Activated CD8-positive, alpha-beta memory T cell treated with anti-CD3 and anti-CD28 coated beads, Interleukin-2, amount 50 U/mL, for 24 hours (primary cell): Measurements from ENCODE around the gene XPC.
A peak's percentile ranks its signal among the peaks of the same experiment; 100 is the strongest.
"Not testable (repeated sequence)": the region's sequence is repeated elsewhere in the genome, so short reads cannot be mapped to it uniquely, and the experiment has no call there.

Source experiments
- DNase-seq: peaks from one replicate; pipeline ENCODE4 v3.0.0-alpha.2; 2020; ENCODE audit errors: extremely low read depth

The XPC gene

DNA sequence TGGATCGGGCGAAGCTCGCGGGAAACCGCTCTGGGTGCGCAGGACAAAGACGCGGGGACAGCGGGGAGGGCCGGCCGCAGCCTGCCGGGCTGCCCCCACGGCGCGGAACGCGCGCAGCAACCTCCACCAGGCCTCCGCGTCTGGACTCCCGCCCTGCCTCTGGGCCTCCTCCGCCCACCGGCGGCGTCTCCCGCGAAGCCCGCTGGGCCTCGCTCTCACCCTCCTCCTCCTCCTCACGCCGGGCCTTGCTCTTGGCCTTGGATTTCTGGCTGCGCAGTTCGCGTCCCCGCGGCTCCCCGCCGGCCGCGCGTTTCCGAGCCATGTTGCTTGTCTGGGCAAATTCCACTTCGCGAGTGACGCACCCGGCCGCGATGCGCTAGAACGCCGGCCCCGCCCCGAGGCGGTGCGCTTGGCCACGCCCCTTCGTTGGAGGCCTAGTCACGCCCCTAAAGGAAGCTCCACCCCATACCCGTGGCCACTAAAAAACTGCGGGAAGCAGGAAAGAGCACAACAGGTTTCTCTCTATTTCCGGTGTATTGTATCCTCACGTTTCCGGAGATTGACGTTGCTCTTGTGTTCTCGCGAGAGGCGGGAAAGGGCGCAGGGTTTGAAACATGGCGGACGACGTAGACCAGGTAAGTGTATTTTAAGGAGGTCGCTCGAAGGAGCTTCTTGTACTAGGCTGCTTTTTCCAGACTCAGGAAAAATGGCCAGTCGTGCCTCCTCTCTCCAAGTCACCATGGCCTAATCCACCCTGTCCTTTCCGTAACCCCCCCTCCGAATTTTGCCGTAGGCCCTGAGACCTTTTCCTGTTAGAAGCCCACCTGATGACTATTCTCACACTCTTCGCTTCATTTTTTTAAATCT is at the start of gene XPC, which contains the start of gene LSM3:
TSS of gene XPC (minus strand) at position 355 of the 867 bp plus-strand sequence. CDS start at position 322, 33 bp downstream.
TSS of gene LSM3 (plus strand) at position 571 of the 867 bp plus-strand sequence. CDS start at position 615, 44 bp downstream.
- peak; percentile 94 for DNase-seq

DNA sequence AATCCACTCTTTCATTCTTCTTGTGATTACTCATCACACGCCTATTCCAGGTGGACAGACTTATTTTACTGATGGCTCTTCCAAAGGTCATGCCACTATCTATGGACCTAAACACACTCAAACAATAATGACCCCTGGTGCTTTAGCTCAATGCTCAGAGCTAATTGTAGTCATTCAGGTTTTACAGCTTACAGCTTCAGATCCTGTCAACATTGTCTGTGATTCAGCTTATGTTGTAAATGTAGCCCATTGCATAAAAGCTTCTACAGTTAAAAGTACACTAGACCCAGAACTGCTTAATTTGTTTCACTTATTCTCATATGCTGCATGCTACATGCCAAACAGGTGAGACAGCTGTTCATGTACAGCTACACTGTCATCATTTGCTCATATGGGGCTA is 49.5 kb upstream of the XPC start:
- no peak for DNase-seq

DNA sequence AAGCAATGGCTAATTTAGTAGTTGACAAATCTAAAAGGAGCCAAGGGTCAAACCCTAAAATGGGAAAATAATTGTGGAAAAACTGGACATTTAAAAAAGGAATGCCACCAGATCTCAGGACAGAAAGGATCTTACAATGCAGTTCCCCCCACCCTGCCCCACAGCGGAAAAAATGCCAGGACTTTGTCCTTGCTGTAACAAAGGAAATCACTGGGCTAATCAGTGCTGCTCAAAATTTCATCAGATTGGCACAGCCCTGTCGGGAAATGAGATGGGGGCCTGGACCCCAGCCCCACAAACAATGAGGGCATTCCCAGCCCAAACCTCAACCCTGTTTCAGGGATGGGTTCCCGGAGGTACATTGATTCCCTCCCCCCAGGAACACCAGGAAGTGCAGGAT is 48.0 kb upstream of the XPC start:
- not testable (repeated sequence) for DNase-seq

DNA sequence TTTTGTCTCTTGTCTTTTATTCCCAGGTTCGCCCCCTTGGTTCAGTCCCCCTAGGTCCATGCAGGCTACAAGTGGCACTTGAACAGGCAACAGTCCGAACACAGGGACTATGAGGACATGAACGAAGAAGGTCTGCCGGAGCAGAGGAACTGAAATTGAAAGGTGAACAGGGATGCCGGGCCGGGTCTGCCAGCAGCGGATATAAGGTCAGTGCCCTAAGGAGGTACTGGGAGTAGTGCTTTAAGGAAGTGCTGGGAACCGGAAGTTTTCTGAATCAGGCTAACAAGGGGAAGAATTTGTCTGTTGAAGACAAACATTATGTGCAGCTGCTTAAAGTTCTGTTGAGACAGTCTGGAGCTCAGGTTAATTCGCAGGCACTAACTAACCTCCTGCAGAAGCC is 47.0 kb upstream of the XPC start:
- DNase-seq = no peak

DNA sequence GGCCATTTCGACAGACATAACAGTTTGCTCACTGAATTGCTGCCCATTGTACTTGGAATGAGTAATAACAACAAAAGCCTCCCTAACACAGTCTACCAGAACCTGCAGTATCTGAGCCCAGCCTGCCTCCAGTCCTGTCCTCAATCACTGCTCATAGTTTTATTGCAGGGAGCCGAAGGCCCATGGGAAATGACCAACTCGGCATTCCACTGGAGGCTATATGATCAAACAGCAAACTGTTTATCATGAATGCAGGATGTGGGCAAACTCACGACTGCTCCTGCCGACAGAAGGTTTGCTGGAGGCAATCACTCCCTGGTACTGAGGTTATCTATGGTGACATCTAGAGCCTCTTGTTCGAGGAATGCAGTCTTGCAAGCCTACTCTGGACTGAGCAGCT is 46.5 kb upstream of the XPC start:
- no peak for DNase-seq

DNA sequence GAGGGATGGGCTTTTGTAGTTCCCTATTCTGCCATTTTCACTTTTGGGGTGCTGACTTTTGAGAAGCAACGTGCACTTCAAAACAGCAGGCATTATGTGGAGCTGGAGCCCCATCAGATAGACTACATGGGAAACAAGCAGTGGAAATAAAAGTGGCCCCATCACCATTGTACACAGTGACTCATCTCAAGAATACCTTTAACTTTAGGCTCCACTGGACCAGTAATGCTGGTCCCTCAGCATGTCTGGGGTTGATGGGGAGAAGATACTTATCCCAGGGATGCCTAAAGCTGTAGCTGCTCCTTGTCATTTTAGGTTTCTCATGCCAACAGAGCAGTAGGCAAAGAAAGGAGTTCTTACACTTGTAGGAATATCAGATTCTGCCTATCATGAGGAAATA is 45.2 kb upstream of the XPC start:
- DNase-seq = no peak

DNA sequence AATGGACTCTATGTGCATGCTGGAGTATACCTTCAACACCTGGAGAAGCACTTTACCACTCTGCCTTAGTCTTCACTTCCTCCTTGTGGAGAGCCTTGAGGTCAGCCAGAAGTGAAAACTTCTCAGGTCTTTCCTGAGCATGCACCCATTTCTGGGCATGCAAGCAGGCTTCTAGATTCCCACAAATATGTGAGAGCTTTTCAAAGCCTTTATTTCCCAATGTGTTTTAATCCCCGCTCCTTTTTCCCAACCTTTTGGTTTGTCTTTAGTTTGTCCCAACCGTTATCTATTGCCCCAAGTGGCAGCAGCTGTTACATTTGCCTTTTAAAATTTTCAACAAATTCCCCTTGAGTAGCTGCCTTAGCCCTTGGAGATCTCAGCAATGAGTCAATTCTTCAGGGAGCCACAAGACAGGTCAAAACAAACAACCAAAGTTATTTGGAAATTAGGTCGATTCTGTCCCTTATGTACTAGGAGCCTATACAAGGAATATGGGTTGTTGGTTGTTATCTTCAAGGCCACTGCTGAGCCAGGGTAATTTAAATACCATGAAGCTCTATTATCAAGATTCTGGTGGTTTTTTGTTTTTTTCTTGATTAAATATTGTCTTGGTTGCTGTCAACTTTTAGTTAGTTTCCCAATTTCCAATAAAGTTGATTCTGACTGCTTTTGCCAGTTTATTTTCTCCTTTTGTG is 44.6 kb upstream of the XPC start:
- DNase-seq = no peak

DNA sequence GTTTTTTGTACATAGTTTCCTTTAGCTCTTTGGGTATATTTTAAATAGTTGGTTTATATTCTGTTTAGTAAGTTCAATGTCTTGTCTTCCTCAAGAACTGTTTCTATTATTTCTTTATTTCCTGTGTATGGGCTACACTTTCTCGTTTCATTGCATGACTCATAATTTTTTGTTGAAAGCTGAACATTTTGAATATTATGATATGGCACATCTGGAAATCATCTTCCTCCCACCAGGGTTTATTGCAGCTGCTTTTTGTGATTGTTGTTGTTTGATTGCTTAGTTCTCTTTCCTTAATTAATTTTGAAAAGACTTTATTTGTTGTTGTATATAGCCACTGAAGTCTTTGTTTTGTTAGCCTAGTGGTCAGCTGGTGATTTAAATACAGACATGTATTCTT is 44.1 kb upstream of the XPC start:
- DNase-seq = no peak

DNA sequence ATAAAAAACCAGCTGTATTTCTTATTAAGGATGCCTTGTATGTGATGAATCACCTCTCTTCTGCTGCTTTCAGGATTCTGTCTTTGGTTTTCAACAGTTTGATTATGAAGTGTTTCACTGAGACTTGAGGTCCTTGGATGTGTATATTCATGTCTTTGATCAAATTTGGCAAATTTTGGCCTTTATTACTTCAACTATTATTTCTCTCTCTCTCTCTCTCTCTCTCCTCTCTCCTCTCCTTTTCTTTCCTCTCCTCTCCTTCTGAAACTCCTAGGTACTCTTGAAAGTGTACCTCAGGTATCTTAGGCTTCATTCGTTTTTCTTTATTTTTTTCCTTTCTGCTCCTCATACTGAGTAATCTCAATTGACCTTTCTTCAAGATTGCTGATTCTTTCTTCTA is 43.5 kb upstream of the XPC start:
- DNase-seq = no peak

DNA sequence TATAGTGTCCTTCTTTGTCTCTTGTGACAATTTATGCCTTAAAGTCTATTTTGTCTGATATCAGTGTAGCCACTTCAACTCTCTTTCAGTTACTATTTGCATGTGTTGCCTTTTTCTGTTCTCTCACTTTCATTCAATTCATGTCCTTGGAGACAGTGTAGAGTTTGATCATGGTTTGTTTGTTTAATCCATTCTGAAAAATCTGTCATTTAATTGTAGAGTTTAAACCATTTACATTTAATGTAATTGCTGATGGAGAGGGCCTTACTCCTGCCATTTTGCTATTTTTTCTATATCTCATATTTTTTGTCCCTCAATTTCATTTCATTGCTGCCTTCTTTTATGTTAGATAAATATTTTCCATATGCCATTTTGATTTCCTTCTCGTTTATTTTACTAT is 42.5 kb upstream of the XPC start:
- DNase-seq = no peak

DNA sequence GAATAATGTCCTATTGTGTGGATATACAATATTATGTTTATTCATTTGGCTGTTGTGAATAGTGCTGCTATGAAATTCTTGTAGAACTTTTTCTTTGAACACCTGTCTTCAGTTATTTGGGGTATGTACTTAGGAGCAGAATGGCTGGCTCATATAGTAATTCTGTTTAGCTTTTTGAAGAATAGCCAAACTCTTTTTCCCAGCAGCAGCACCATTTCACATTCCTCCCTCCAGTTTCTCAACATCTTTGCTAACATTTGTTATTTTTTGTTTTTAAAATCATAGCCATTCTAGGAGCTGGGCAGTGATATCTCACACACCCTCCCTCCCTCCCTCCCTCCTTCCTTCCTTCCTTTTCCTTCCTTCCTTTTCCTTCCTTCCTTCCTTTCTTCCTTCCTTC is 40.0 kb upstream of the XPC start:
- no peak for DNase-seq

DNA sequence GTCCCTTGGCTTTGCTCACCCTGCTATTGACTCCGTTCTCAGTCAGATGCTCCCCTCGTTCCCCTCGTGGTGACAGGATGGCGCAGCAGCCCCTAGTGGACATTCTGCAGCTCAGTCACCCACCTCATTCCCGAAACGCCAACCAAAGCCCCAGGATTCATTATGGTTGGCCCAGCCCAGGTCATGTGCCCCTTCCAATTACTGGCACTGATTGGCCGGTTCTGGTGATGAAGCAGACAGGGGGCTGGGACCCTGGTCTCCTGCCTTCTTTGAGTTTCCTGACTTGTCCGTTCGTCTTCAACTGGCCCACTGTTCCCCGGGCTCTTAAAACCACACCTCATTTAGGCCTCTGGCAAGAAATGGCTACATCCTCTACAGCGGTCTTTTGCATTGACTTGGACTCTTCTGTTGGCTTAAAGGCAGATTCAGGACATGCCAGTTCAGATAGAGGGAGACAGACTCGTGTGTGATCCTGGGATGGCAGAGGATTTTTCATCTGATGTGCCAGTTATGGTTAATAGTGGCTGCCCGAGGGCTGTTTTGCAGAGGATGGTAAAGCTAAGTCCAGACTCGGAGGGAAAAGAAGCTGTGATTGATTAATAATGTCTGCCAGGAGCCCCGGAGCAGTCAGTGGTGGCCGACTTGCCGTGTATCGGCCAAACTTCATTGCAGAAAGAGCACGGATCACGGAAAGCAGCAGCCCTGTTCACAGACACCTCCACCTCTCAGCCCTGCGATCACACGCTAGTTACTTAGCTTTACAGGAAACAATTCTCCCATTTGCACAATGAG is 38.1 kb upstream of the XPC start:
- no peak for DNase-seq

DNA sequence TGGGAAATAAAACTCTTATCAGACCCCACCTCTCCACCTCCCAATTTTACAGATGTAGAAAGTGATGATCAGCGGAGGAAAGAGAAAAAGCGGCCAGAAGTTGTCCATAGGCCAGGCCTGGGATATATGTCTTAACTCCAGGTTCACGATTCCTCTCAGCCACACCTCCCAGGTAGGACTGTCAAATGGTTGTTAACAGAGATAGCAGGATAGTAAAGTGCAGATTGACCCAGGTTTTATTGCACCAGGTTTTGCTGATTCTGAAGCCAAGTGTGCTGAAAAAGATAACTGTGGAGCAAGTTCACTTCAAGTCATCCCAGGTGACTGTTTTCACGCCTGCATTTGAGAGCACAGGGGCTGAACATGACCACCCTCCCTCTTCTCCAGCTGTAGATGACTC is 36.4 kb upstream of the XPC start:
- no peak for DNase-seq

DNA sequence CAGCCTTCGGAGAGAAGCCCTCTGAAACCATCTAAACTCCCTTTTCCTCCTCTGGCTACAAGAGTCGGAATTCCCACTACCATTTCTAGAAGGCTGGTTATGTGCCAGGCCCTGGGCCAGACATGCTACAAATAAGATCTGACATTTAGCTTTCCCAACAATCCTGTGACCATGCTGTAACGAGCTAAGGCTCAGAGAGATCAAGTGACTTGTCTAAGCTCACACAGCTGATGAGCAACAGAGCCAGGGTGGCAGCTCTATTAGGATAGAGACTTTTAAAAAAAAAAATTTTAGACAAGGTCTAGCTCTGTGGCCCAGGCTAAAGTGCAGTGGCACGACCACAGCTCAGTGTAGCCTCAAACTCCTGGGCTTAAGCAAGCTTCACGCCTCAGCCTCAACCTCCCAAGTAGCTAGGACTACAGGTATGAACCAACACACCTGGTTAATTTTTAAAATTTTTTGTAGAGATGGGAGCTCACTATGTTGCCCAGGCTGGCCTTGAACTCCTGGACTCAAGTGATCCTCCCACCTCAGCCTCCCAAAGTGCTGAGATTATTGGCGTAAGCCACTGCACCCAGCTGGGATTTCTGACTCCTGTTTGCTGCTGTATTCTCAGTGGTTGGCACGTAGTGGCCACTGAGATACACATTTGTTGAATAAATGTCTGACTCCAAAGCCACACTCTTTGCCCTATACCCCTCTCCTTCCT is 34.8 kb upstream of the XPC start:
- DNase-seq = no peak

DNA sequence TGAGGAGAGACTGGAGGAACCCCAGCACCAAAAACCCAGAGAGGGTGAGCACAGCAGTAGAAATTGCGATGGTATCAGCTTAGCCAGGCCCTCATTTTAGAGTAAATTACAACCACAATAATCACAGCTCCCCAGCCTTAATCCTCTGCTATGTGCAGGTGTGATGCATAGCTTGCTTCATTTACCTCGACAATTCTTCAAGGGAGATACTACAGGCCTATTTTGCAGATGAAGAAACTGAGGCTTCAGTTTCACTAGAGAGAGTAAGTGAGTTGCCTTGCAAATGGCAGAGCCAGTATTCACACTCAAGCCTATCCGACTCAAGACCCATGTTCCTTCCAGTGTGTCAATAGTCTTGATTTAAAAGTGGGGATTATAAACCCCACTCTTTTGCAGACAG is 33.6 kb upstream of the XPC start:
- no peak for DNase-seq

DNA sequence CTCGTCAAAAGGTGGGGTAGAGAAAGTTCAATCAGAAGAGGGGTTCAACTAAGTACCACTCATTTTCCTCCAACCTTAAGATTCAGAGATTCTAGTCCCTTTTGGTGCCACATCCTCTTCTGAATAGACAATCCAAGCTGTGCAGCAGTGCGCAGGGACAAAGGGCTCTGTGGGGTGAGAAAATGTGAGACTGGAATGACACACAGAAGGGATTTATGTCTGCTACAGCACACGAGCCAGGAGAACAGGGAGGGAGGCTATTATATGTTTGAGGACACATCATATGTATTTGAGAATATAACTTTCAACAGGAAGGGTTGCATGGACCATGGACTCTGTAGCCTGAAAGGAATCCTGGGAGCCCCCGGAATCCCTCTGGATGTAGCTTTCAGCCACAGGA is 33.2 kb upstream of the XPC start:
- DNase-seq = no peak

DNA sequence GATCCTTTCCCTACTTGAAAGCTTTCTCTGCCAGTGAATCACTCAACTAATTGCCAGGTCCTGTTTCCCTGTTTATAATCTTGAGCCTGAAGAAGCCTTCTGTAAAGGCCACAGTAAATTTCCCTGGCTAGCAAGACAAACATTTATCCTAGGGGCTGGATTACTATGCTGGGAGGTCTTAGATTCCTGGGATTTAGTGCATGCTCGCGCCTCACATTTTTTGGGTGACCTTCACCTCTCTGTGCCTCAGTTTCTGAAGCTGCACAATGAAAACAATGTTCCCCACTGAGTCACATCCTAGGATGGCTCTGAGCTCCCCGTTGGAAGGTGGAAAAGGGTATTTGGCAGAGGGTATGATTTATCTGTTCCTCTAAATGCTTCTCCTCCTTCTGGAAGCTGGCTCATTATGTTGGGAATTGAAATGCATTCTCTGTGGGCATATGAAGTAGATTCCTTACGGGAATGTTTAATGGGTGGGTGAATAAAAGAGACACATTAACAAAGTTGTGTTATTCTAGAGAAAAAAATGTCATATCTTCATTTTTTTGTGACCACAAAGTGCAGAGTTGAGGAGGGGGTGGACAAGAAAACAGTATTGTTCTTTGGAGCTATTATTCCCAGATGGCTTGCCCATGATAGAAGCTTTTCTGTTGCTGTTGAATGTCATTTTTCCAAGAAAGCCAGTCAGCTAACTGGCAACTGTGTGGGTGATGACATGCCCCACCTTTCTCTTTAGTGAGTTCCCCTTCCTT is 32.6 kb upstream of the XPC start:
- no peak for DNase-seq

DNA sequence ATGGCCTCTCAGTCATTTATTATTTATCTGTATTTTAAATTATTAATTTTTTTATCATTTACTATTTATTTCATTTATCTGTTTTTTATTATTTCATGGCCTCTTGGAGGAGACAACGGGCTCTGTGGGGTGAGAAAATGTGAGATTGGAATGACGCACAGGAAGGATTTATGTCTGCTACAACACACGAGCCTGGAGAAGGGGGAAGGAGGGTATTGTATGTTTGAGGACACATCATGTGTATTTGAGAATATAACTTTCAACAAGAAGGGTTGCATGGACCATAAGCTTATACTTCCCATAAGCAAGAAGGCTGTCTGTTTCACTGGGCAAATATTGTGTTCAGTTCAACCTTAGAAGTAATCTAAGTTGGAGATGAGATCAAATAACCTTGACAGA is 31.9 kb upstream of the XPC start:
- no peak for DNase-seq

DNA sequence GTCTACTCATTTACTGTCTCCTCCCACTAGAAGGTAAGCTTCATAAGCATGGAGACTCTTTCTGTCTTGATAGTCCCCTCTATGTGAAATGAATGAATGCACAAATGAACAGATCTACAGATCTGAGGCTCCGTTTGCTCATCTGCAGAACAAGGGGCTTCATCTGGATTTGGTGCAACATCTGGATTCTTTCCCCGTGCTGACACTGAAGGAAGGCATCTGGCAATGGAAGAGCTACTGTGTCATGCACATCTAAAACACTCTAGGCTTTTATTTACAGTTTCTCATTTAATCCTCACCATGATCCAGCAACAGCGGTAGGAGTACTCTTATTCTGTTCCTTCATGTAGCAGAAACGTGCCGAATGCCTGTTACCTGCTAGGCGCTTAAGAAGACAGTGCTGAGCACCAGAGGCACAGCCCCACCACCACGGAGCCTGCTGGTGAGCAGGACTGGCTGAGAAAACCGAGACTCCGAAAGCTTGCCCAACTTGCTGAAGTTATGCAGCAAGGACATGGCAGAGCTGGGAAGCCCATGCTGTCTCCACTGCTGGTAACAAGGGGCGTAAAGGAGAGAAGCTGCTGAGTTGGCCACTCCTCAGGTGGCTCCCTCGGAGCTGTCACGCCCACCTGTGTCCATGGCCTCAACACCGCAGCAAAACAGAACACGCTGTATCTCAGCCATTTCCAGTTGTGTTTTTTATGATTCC is 31.3 kb upstream of the XPC start:
- no peak for DNase-seq

DNA sequence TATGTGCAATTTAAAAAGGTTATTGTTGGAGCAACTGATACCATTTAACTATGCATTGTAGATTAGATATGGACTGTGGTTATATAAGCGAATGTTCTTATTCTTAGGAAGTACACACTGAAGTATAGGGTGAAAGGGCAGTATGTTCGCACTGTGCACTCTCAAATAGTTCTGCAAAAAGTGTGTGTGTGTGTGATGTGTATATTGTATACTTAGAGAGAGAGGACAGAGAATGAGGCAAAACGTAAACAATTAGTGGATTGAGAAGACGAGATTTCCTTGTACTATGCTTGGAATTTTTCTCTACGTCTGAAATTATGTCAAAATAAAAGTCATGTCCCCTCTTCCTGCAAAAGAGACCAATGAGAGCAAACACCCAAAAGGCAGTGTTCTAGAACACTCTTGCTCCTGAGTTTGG is 30.6 kb upstream of the XPC start:
- no peak for DNase-seq
